Natural killer cell (primary cell): ENCODE data around the gene TMEM101. TPM values are rescaled to one million over a fixed set of nuclear protein-coding genes. Genes with fewer than 3 reads are reported as not detected.

Experiments
- ATAC-seq, 3 donors: fragments of 150-1000 bp in 2 of 3; fragments of 200-7000 bp in 1 of 3; cut with Tn5 transposase; 1 replicate in 1 of 3; 2 replicates in 2 of 3; pipeline ENCODE4 v1.10.0; 2021; ENCODE audit warnings: mild to moderate bottlenecking in 2 of 3, moderate library complexity in 2 of 3
- DNase-seq, 2 donors: peaks; one replicate each; pipeline versions ENCODE4 v3.0.0 to v3.0.0-alpha.2; 2013 to 2021; ENCODE audit warnings: mixed read lengths in 1 of 2
- H3K27ac ChIP-seq: one replicate; pipeline ENCODE4 v1.5.1; 2013; ENCODE audit warnings: mild to moderate bottlenecking, low read length
- H3K27me3 ChIP-seq: one replicate; pipeline ENCODE4 v1.6.1; 2013; ENCODE audit warnings: low read length; ENCODE audit not compliant: control insufficient read depth, insufficient read depth
- H3K36me3 ChIP-seq: one replicate; pipeline ENCODE4 v1.6.1; 2013; ENCODE audit warnings: low read length; ENCODE audit not compliant: control insufficient read depth, insufficient read depth
- H3K4me1 ChIP-seq: one replicate; pipeline ENCODE4 v1.6.1; 2013; ENCODE audit warnings: low read length; ENCODE audit not compliant: control insufficient read depth, insufficient read depth
- H3K4me3 ChIP-seq: one replicate; pipeline ENCODE4 v1.5.1; 2013; ENCODE audit warnings: low read length
- H3K9me3 ChIP-seq: one replicate; pipeline ENCODE4 v1.6.1; 2013; ENCODE audit warnings: low read length; ENCODE audit not compliant: control insufficient read depth, insufficient read depth
- H3K27ac Mint-ChIP-seq, 2 donors: one replicate each; pipeline ENCODE4 v1.8.0; 2022; ENCODE audit warnings: mild to moderate bottlenecking in 2 of 2, mixed read lengths in 2 of 2, moderate library complexity in 1 of 2
- H3K27me3 Mint-ChIP-seq, 2 donors: one replicate each; pipeline ENCODE4 v1.8.0; 2022; ENCODE audit warnings: low read depth in 2 of 2, mixed read lengths in 2 of 2
- H3K36me3 Mint-ChIP-seq: one replicate; pipeline ENCODE4 v1.8.0; 2022; ENCODE audit warnings: mixed read lengths
- H3K4me1 Mint-ChIP-seq, 2 donors: one replicate each; pipeline ENCODE4 v1.8.0; 2022; ENCODE audit warnings: mixed read lengths in 2 of 2
- H3K4me3 Mint-ChIP-seq: one replicate; pipeline ENCODE4 v1.8.0; 2022; ENCODE audit warnings: mild to moderate bottlenecking, moderate library complexity, mixed read lengths
- H3K9me3 Mint-ChIP-seq, 2 donors: one replicate each; pipeline ENCODE4 v1.8.0; 2022; ENCODE audit warnings: mixed read lengths in 2 of 2
- CTCF ChIP-seq: fragments of 200-600 bp; IDR thresholded peaks from one replicate; pipeline ENCODE4 v1.8.0; 2022; ENCODE audit warnings: antibody characterized with exemption
- WGBS: methylation state at CpG from one replicate; pipeline ENCODE4 v1.1.7; 2013; ENCODE audit warnings: missing lambda C conversion rate; ENCODE audit not compliant: insufficient coverage; 5-methylcytosine and 5-hydroxymethylcytosine counted together
- intact Hi-C: fragments of 100-400 bp; cut with micrococcal nuclease; formaldehyde crosslinking; loops from one replicate; pipeline ENCODE4 v1.14.2; 2022
- total RNA-seq, 4 donors: library from RNA; stranded (reverse); fragments of 120-200 nt in 1 of 4; gene quantifications; one replicate each; pipeline versions ENCODE4 v1.2.3 to v1.2.4, GENCODE V29; 2013 to 2022

Gene TMEM101
- total RNA-seq, 3 donors from 2014 or later (not counting 1 experiment from before 2014, with no cell fraction given): 11.3 to 13.9 (median 11.5) TPM

- no peaks in the 10 kb centered on the region for H3K9me3 Mint-ChIP-seq
- Histone ChIP-seq H3K27ac (no peak overlapping the region), H3K27me3 (peaks cover 20% of the 10 kb centered on the region), H3K4me3 (no peak overlapping the region), H3K4me1 (peaks cover 4% of the 10 kb centered on the region), H3K36me3 (no peaks in the 10 kb centered on the region), H3K9me3 (no peaks in the 10 kb centered on the region)
- intact Hi-C loops: no loop called here
- DNase-seq: no peak
- no peaks in the 10 kb centered on the region for H3K36me3 Mint-ChIP-seq
- H3K27ac Mint-ChIP-seq: no peak overlapping the region
- WGBS: 81% methylated on average over 7 of the region's 7 CpGs
- peaks cover 43 to 55% of the 10 kb centered on the region in 2 donors for H3K27me3 Mint-ChIP-seq
- no peaks in the 10 kb centered on the region for H3K4me1 Mint-ChIP-seq
- no peak overlapping the region for H3K4me3 Mint-ChIP-seq
- no peak for TF ChIP-seq CTCF
- ATAC-seq: no peak
These were observed 28.4 kb downstream of the TMEM101 start for GRCh38 chr17:43986225-43986981.

DNA sequence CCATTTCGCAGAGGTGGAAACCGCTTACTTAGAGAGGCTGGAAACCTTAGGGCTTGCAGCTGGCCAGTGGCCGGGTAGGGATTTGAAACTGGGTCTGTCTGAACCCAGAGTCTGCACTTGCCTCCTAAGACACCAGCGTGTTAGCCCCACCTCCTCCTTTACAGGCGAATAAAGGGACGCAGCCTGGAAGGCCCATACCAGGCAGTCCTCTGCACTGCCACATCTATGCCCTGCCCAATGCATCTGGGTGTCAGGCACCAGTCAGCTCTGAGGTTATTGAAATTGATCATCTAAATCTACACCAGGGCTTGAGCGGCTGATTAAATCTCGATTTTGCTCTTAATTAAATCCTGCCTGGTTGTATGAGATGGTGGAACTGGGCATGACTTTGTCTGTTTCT lies 30.2 kb downstream of the TMEM101 start:
- Histone ChIP-seq H3K36me3 (no peaks in the 10 kb centered on the region), H3K9me3 (no peaks in the 10 kb centered on the region), H3K27ac (no peak overlapping the region), H3K4me1 (peaks cover 4% of the 10 kb centered on the region), H3K27me3 (peaks cover 20% of the 10 kb centered on the region), H3K4me3 (no peak overlapping the region)
- H3K27me3 Mint-ChIP-seq: peaks cover 46 to 55% of the 10 kb centered on the region in 2 donors
- ATAC-seq (no peak), DNase-seq (no peak)
- intact Hi-C loops: no loop called here
- H3K36me3 Mint-ChIP-seq: no peaks in the 10 kb centered on the region
- no peaks in the 10 kb centered on the region for H3K9me3 Mint-ChIP-seq
- no peaks in the 10 kb centered on the region for H3K4me1 Mint-ChIP-seq
- WGBS: 90% methylated on average over 8 of the region's 8 CpGs
- H3K27ac Mint-ChIP-seq: no peak overlapping the region
- no peak for TF ChIP-seq CTCF
- H3K4me3 Mint-ChIP-seq: no peak overlapping the region

- Histone ChIP-seq H3K27me3 (peaks cover 20% of the 10 kb centered on the region), H3K27ac (no peak overlapping the region), H3K4me1 (peaks cover 4% of the 10 kb centered on the region), H3K9me3 (no peaks in the 10 kb centered on the region), H3K36me3 (no peaks in the 10 kb centered on the region), H3K4me3 (no peak overlapping the region)
- H3K9me3 Mint-ChIP-seq: no peaks in the 10 kb centered on the region
- H3K4me1 Mint-ChIP-seq: no peaks in the 10 kb centered on the region
- H3K27ac Mint-ChIP-seq: no peak overlapping the region
- 4% methylated on average over 78 of the region's 78 CpGs for WGBS
- H3K4me3 Mint-ChIP-seq: peak overlapping the region; percentile 37
- DNase-seq (peak in 1 of 2 donors; percentile 19), ATAC-seq (peak in 1 of 3 donors; percentile 54)
- no peak for TF ChIP-seq CTCF
- intact Hi-C loops: no loop called here
- H3K36me3 Mint-ChIP-seq: no peaks in the 10 kb centered on the region
- H3K27me3 Mint-ChIP-seq: peaks cover 46 to 57% of the 10 kb centered on the region in 2 donors
These were observed 31.0 kb downstream of the TMEM101 start for GRCh38 chr17:43983515-43984411.
